ENCODE data around the gene DISC1.

DNA sequence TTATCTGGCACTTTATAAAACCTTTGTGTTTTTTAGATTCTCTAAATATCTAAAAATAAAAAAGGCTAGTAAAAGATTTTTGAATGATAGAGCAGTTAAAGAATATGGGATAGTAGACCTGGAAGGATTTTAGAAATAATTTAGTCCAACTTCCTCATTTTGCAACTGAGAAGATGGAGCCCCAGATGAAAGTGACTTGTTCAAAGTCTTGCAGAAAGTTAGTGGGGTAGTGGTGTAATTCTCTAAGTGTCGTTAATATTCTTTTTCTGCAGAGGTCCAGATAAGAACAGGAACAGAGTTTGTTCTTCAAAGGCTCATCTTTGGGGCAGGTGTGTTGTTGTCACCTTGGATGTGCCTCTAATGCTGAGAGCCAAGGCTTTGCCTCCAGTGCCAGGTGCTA, 159.5 kb downstream of the DISC1 start:
- TF ChIP-seq POLR2A (IDR thresholded peaks at IDR 0.05) = no peak
- TF ChIP-seq, protein P1, sequence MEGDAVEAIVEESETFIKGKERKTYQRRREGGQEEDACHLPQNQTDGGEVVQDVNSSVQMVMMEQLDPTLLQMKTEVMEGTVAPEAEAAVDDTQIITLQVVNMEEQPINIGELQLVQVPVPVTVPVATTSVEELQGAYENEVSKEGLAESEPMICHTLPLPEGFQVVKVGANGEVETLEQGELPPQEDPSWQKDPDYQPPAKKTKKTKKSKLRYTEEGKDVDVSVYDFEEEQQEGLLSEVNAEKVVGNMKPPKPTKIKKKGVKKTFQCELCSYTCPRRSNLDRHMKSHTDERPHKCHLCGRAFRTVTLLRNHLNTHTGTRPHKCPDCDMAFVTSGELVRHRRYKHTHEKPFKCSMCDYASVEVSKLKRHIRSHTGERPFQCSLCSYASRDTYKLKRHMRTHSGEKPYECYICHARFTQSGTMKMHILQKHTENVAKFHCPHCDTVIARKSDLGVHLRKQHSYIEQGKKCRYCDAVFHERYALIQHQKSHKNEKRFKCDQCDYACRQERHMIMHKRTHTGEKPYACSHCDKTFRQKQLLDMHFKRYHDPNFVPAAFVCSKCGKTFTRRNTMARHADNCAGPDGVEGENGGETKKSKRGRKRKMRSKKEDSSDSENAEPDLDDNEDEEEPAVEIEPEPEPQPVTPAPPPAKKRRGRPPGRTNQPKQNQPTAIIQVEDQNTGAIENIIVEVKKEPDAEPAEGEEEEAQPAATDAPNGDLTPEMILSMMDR (IDR thresholded peaks at IDR 0.05) = no peak
